Type B pancreatic cell (in vitro differentiated cells): Measurements from ENCODE around the gene H1-8. TPM values are rescaled to one million over a fixed set of nuclear protein-coding genes. Genes with fewer than 3 reads are reported as not detected.

Experiments
- DNase-seq: peaks from one replicate; pipeline ENCODE4 v3.0.0; 2021; ENCODE audit warnings: mixed read lengths; ENCODE audit not compliant: unreplicated experiment; ENCODE audit errors: extremely low spot score
- H3K27ac Mint-ChIP-seq: 2 replicates; pipeline ENCODE4 v1.8.0; 2021; ENCODE audit warnings: mild to moderate bottlenecking, mixed read lengths
- H3K27me3 Mint-ChIP-seq: 2 replicates; pipeline ENCODE4 v1.8.0; 2021; ENCODE audit warnings: mixed read lengths
- H3K36me3 Mint-ChIP-seq: 2 replicates; pipeline ENCODE4 v1.8.0; 2021; ENCODE audit warnings: mixed read lengths
- H3K4me1 Mint-ChIP-seq: one replicate; pipeline ENCODE4 v1.8.0; 2021; ENCODE audit warnings: mixed read lengths; ENCODE audit not compliant: unreplicated experiment
- H3K4me3 Mint-ChIP-seq: 2 replicates; pipeline ENCODE4 v1.8.0; 2021; ENCODE audit warnings: mild to moderate bottlenecking, mixed read lengths
- H3K9me3 Mint-ChIP-seq: 2 replicates; pipeline ENCODE4 v1.8.0; 2021; ENCODE audit warnings: mixed read lengths
- CTCF ChIP-seq: fragments of 200-600 bp; sonication (generic); conservative IDR thresholded peaks from 2 replicates; pipeline ENCODE4 v1.5.0; 2021; ENCODE audit warnings: antibody characterized with exemption, mild to moderate bottlenecking
- total RNA-seq: library from RNA; stranded (reverse); gene quantifications from 2 replicates; pipeline ENCODE4 v1.2.1, GENCODE V29; 2021; ENCODE audit warnings: low replicate concordance

H1-8 gene
- total RNA-seq, 1 donor from 2014 or later, result not detected

GRCh38 chr3:129574206-129574605 lies 31.2 kb downstream of the H1-8 start:
- H3K4me1 Mint-ChIP-seq, result peaks cover 5% of the 10 kb centered on the region
- H3K27me3 Mint-ChIP-seq, result no peaks in the 10 kb centered on the region
- TF ChIP-seq CTCF, result no peak
- no peaks in the 10 kb centered on the region for H3K9me3 Mint-ChIP-seq
- no peak overlapping the region for H3K4me3 Mint-ChIP-seq
- no peak for DNase-seq
- no peaks in the 10 kb centered on the region for H3K36me3 Mint-ChIP-seq
- no peak overlapping the region for H3K27ac Mint-ChIP-seq

- no peak for DNase-seq
- no peaks in the 10 kb centered on the region for H3K27me3 Mint-ChIP-seq
- H3K4me1 Mint-ChIP-seq, result peaks cover 5% of the 10 kb centered on the region
- no peak for TF ChIP-seq CTCF
- H3K27ac Mint-ChIP-seq, result no peak overlapping the region
- no peaks in the 10 kb centered on the region for H3K36me3 Mint-ChIP-seq
- no peak overlapping the region for H3K4me3 Mint-ChIP-seq
- H3K9me3 Mint-ChIP-seq, result no peaks in the 10 kb centered on the region
These were observed 32.4 kb downstream of the H1-8 start for GRCh38 chr3:129575233-129575996.

- no peaks in the 10 kb centered on the region for H3K36me3 Mint-ChIP-seq
- DNase-seq, result no peak
- no peaks in the 10 kb centered on the region for H3K9me3 Mint-ChIP-seq
- TF ChIP-seq CTCF, result no peak
- no peaks in the 10 kb centered on the region for H3K27me3 Mint-ChIP-seq
- H3K27ac Mint-ChIP-seq, result no peak overlapping the region
- H3K4me1 Mint-ChIP-seq, result peaks cover 5% of the 10 kb centered on the region
- no peak overlapping the region for H3K4me3 Mint-ChIP-seq
These were observed 33.0 kb downstream of the H1-8 start for GRCh38 chr3:129575997-129576384.

- Mint-ChIP-seq H3K27ac (no peak overlapping the region), H3K4me1 (peaks cover 5% of the 10 kb centered on the region), H3K27me3 (no peaks in the 10 kb centered on the region), H3K9me3 (no peaks in the 10 kb centered on the region), H3K4me3 (no peak overlapping the region), H3K36me3 (no peaks in the 10 kb centered on the region)
- no peak for TF ChIP-seq CTCF
- no peak for DNase-seq
These were observed 33.8 kb downstream of the H1-8 start for GRCh38 chr3:129576514-129577352.

GRCh38 chr3:129577366-129577765 lies 34.4 kb downstream of the H1-8 start:
- Mint-ChIP-seq H3K9me3 (no peaks in the 10 kb centered on the region), H3K27ac (no peak overlapping the region), H3K4me3 (no peak overlapping the region), H3K36me3 (no peaks in the 10 kb centered on the region), H3K4me1 (peaks cover 5% of the 10 kb centered on the region), H3K27me3 (no peaks in the 10 kb centered on the region)
- TF ChIP-seq CTCF, result no peak
- no peak for DNase-seq
